Measurements from ENCODE around the gene HFE.

- TF ChIP-seq CTCF (conservative IDR thresholded peaks at IDR 0.05; ENCODE audit: low read depth, low read length) = no peak
- no peak for TF ChIP-seq EZH2 (IDR thresholded peaks at IDR 0.05; ENCODE audit: borderline replicate concordance, low read depth, low read length, poor library complexity, severe bottlenecking)
These were observed 29.3 kb upstream of the HFE start for GRCh38 chr6:26057899-26058298.

Data from A673 (cell line).